ENCODE results near the gene CTSF.

The CTSF gene

GRCh38 chr11:66532784-66533183 is 35.6 kb downstream of the CTSF start:
- DNase-seq (ENCODE audit: low read depth) = no peak

- no peak for DNase-seq (ENCODE audit: low read depth)
Measured at GRCh38 chr11:66531841-66532240, 36.6 kb downstream of the CTSF start.

GRCh38 chr11:66530927-66531709 is 37.3 kb downstream of the CTSF start:
- DNase-seq (ENCODE audit: low read depth) = no peak

GRCh38 chr11:66529655-66530054 is 38.8 kb downstream of the CTSF start:
- no peak for DNase-seq (ENCODE audit: low read depth)

- no peak for DNase-seq (ENCODE audit: low read depth)
Measured at GRCh38 chr11:66529069-66529468, 39.3 kb downstream of the CTSF start.

- no peak for DNase-seq (ENCODE audit: low read depth)
Measured at GRCh38 chr11:66524304-66525040, 43.9 kb downstream of the CTSF start.

GRCh38 chr11:66523611-66524010 is 44.8 kb downstream of the CTSF start:
- DNase-seq (ENCODE audit: low read depth) = no peak

All from stimulated activated CD8-positive, alpha-beta memory T cell treated with anti-CD3 and anti-CD28 coated beads, Interleukin-4, amount 100 ng/mL, for 24 hours (primary cell).